ENCODE measurements around the gene TP73.

- no peak for TF ChIP-seq GATA2 (IDR thresholded peaks at IDR 0.05; ENCODE audit: low read depth, low read length)
- no peak for TF ChIP-seq GATA3 (IDR thresholded peaks at IDR 0.05; ENCODE audit: low read depth, low read length)
These were observed 128.6 kb downstream of the TP73 start for GRCh38 chr1:3780901-3781300.

All from SH-SY5Y (cell line).